Measurements from ENCODE around the gene CEP72.
"Not testable (repeated sequence)": the region's sequence is repeated elsewhere in the genome, so short reads cannot be mapped to it uniquely, and the experiment has no call there.

Gene CEP72

GRCh38 chr5:675871-676698 lies 63.9 kb downstream of the CEP72 start:
- no peaks in the 10 kb centered on the region; the same call in 1 of the 2 replicates for H3K27me3 ChIP-seq (ENCODE audit: insufficient read depth, low read length)
- H3K4me3 ChIP-seq (ENCODE audit: low read length), result no peak overlapping the region
- H3K4me1 ChIP-seq (ENCODE audit: insufficient read depth, low read length), result no peaks in the 10 kb centered on the region
- no peaks in the 10 kb centered on the region for H3K9me3 ChIP-seq (ENCODE audit: insufficient read depth, low read depth, low read length)
- H3K9ac ChIP-seq (ENCODE audit: low read depth, low read length), result no peak overlapping the region
- 90% methylated on average over 36 of the region's 36 CpGs for WGBS
- no peaks in the 10 kb centered on the region for H3K36me3 ChIP-seq (ENCODE audit: insufficient read depth, low read length)
- no peak overlapping the region for H3K27ac ChIP-seq (ENCODE audit: low read depth, low read length)

GRCh38 chr5:676699-677076 lies 64.5 kb downstream of the CEP72 start:
- WGBS, result 94% methylated on average over 48 of the region's 48 CpGs
- H3K27me3 ChIP-seq (ENCODE audit: insufficient read depth, low read length), result no peaks in the 10 kb centered on the region; the same call in 1 of the 2 replicates
- no peaks in the 10 kb centered on the region for H3K4me1 ChIP-seq (ENCODE audit: insufficient read depth, low read length)
- H3K9me3 ChIP-seq (ENCODE audit: insufficient read depth, low read depth, low read length), result no peaks in the 10 kb centered on the region
- no peak overlapping the region for H3K9ac ChIP-seq (ENCODE audit: low read depth, low read length)
- H3K27ac ChIP-seq (ENCODE audit: low read depth, low read length), result no peak overlapping the region
- H3K36me3 ChIP-seq (ENCODE audit: insufficient read depth, low read length), result no peaks in the 10 kb centered on the region
- no peak overlapping the region for H3K4me3 ChIP-seq (ENCODE audit: low read length)

GRCh38 chr5:677131-678101 lies 65.3 kb downstream of the CEP72 start:
- H3K36me3 ChIP-seq (ENCODE audit: insufficient read depth, low read length), result no peaks in the 10 kb centered on the region
- H3K4me1 ChIP-seq (ENCODE audit: insufficient read depth, low read length), result no peaks in the 10 kb centered on the region
- no peak overlapping the region for H3K27ac ChIP-seq (ENCODE audit: low read depth, low read length)
- H3K4me3 ChIP-seq (ENCODE audit: low read length), result no peak overlapping the region
- H3K9me3 ChIP-seq (ENCODE audit: insufficient read depth, low read depth, low read length), result no peaks in the 10 kb centered on the region
- 89% methylated on average over 44 of the region's 44 CpGs for WGBS
- no peaks in the 10 kb centered on the region; the same call in 1 of the 2 replicates for H3K27me3 ChIP-seq (ENCODE audit: insufficient read depth, low read length)
- H3K9ac ChIP-seq (ENCODE audit: low read depth, low read length), result no peak overlapping the region

- H3K9ac ChIP-seq (ENCODE audit: low read depth, low read length); H3K27me3 ChIP-seq (ENCODE audit: insufficient read depth, low read length); H3K4me3 ChIP-seq (ENCODE audit: low read length); H3K4me1 ChIP-seq (ENCODE audit: insufficient read depth, low read length); H3K9me3 ChIP-seq (ENCODE audit: insufficient read depth, low read depth, low read length); H3K36me3 ChIP-seq (ENCODE audit: insufficient read depth, low read length); H3K27ac ChIP-seq (ENCODE audit: low read depth, low read length): not testable (repeated sequence)
- 93% methylated on average over 13 of the region's 16 CpGs for WGBS
Observed at GRCh38 chr5:678521-678920, 66.4 kb downstream of the CEP72 start.

- H3K27ac ChIP-seq (ENCODE audit: low read depth, low read length); H3K4me3 ChIP-seq (ENCODE audit: low read length); H3K27me3 ChIP-seq (ENCODE audit: insufficient read depth, low read length); H3K9me3 ChIP-seq (ENCODE audit: insufficient read depth, low read depth, low read length); H3K36me3 ChIP-seq (ENCODE audit: insufficient read depth, low read length); H3K4me1 ChIP-seq (ENCODE audit: insufficient read depth, low read length); H3K9ac ChIP-seq (ENCODE audit: low read depth, low read length): not testable (repeated sequence)
- WGBS, result 84% methylated on average over 13 of the region's 17 CpGs
Observed at GRCh38 chr5:679166-679895, 67.2 kb downstream of the CEP72 start.

GRCh38 chr5:680118-680795 lies 68.1 kb downstream of the CEP72 start:
- WGBS, result 92% methylated on average over 5 of the region's 32 CpGs
- H3K4me1 ChIP-seq (ENCODE audit: insufficient read depth, low read length); H3K36me3 ChIP-seq (ENCODE audit: insufficient read depth, low read length); H3K4me3 ChIP-seq (ENCODE audit: low read length); H3K27ac ChIP-seq (ENCODE audit: low read depth, low read length); H3K9me3 ChIP-seq (ENCODE audit: insufficient read depth, low read depth, low read length); H3K27me3 ChIP-seq (ENCODE audit: insufficient read depth, low read length); H3K9ac ChIP-seq (ENCODE audit: low read depth, low read length): not testable (repeated sequence)

GRCh38 chr5:680836-681235 lies 68.7 kb downstream of the CEP72 start:
- H3K27ac ChIP-seq (ENCODE audit: low read depth, low read length); H3K9me3 ChIP-seq (ENCODE audit: insufficient read depth, low read depth, low read length); H3K27me3 ChIP-seq (ENCODE audit: insufficient read depth, low read length); H3K9ac ChIP-seq (ENCODE audit: low read depth, low read length); H3K36me3 ChIP-seq (ENCODE audit: insufficient read depth, low read length); H3K4me1 ChIP-seq (ENCODE audit: insufficient read depth, low read length); H3K4me3 ChIP-seq (ENCODE audit: low read length): not testable (repeated sequence)
- 94% methylated on average over 13 of the region's 13 CpGs for WGBS

- WGBS, result 94% methylated on average over 17 of the region's 17 CpGs
- not testable (repeated sequence) for H3K27me3 ChIP-seq (ENCODE audit: insufficient read depth, low read length); H3K4me3 ChIP-seq (ENCODE audit: low read length); H3K36me3 ChIP-seq (ENCODE audit: insufficient read depth, low read length); H3K9me3 ChIP-seq (ENCODE audit: insufficient read depth, low read depth, low read length); H3K9ac ChIP-seq (ENCODE audit: low read depth, low read length); H3K27ac ChIP-seq (ENCODE audit: low read depth, low read length); H3K4me1 ChIP-seq (ENCODE audit: insufficient read depth, low read length)
Observed at GRCh38 chr5:681317-682191, 69.4 kb downstream of the CEP72 start.

GRCh38 chr5:682216-682615 lies 70.1 kb downstream of the CEP72 start:
- H3K4me1 ChIP-seq (ENCODE audit: insufficient read depth, low read length); H3K9me3 ChIP-seq (ENCODE audit: insufficient read depth, low read depth, low read length); H3K27me3 ChIP-seq (ENCODE audit: insufficient read depth, low read length); H3K36me3 ChIP-seq (ENCODE audit: insufficient read depth, low read length); H3K9ac ChIP-seq (ENCODE audit: low read depth, low read length); H3K4me3 ChIP-seq (ENCODE audit: low read length); H3K27ac ChIP-seq (ENCODE audit: low read depth, low read length): not testable (repeated sequence)
- WGBS, result 91% methylated on average over 3 of the region's 3 CpGs
